ENCODE measurements around the gene ARHGAP12. TPM values are rescaled to one million over a fixed set of nuclear protein-coding genes. Genes with fewer than 3 reads are reported as not detected.

The ARHGAP12 gene
- total and polyA plus RNA-seq, 2 donors (not counting 3 experiments of a cell fraction or from before 2014, with no cell fraction given), result 5.8 to 19.3 TPM

GRCh38 chr10:31773749-31774298 lies 154.8 kb downstream of the ARHGAP12 start:
- no peak overlapping the region for H3K4me2 ChIP-seq (ENCODE audit: insufficient read depth, low read length)
- FAIRE-seq, result no peak
- no TSS peak for BruUV-seq (replicated peaks)
- H2AFZ ChIP-seq (ENCODE audit: low read depth, low read length), result no peak overlapping the region
- H3K27me3 ChIP-seq (ENCODE audit: control insufficient read depth in 2 of 2, insufficient read depth in 2 of 2, low read length in 2 of 2), result no peaks in the 10 kb centered on the region
- H3K4me3 ChIP-seq (replicated peaks in 1 of 3; ENCODE audit: insufficient read depth in 1 of 3, low read depth in 1 of 3, low read length in 3 of 3), result no peak overlapping the region
- dilution Hi-C loops (cut with MboI; ENCODE audit: extremely low pct_ligation_motif_present, low sequenced_read_pairs) (no loop called here), intact Hi-C loops (cut with micrococcal nuclease) (no loop called here)
- H3K27ac ChIP-seq (ENCODE audit: insufficient read depth, low read depth, low read length), result no peak overlapping the region
- no peaks in the 10 kb centered on the region for H3K9me1 ChIP-seq (replicated peaks; ENCODE audit: control insufficient read depth, extremely low read depth, insufficient read depth, low read length)
- TF ChIP-seq, protein P1, sequence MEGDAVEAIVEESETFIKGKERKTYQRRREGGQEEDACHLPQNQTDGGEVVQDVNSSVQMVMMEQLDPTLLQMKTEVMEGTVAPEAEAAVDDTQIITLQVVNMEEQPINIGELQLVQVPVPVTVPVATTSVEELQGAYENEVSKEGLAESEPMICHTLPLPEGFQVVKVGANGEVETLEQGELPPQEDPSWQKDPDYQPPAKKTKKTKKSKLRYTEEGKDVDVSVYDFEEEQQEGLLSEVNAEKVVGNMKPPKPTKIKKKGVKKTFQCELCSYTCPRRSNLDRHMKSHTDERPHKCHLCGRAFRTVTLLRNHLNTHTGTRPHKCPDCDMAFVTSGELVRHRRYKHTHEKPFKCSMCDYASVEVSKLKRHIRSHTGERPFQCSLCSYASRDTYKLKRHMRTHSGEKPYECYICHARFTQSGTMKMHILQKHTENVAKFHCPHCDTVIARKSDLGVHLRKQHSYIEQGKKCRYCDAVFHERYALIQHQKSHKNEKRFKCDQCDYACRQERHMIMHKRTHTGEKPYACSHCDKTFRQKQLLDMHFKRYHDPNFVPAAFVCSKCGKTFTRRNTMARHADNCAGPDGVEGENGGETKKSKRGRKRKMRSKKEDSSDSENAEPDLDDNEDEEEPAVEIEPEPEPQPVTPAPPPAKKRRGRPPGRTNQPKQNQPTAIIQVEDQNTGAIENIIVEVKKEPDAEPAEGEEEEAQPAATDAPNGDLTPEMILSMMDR (IDR thresholded peaks at IDR 0.05; ENCODE audit: extremely low read depth in 1 of 2, insufficient read depth in 1 of 2, low read depth in 1 of 2, low read length in 2 of 2), result no peak
- TF ChIP-seq MYC (IDR thresholded peaks at IDR 0.05; ENCODE audit: low read depth, low read length) (no peak), MAX (IDR thresholded peaks at IDR 0.05; ENCODE audit: insufficient read depth, insufficient read length) (no peak), POLR2A (IDR thresholded peaks at IDR 0.05; ENCODE audit: low read depth, low read length) (no peak), FOS (IDR thresholded peaks at IDR 0.05; ENCODE audit: borderline replicate concordance, insufficient read depth, low read length) (no peak), POLR2AphosphoS5 (IDR thresholded peaks at IDR 0.05; ENCODE audit: insufficient read depth, low read depth, low read length) (no peak)
- ChIA-PET CTCF (interaction anchor here (0.7 to 1.3 kb wide), 3 partner anchors 10 to 690 kb away, joined by 3 to 5 read pairs (median 4); no protein-coding TSS in a partner anchor), POLR2A (interaction anchor here (0.6 kb wide), 1 partner anchor 1374 kb away, joined by 8 read pairs; no protein-coding TSS in a partner anchor)
- no peak for DNase-seq (ENCODE audit: low read depth, low spot score)
- no peaks in the 10 kb centered on the region for H3K79me2 ChIP-seq (ENCODE audit: control insufficient read depth, insufficient read depth, low read length)
- H4K20me1 ChIP-seq (replicated peaks; ENCODE audit: control insufficient read depth, extremely low read depth, insufficient read depth, low read length), result no peaks in the 10 kb centered on the region
- peaks cover 2% of the 10 kb centered on the region for H3K4me1 ChIP-seq (ENCODE audit: control insufficient read depth, extremely low read depth, insufficient read depth, low read length)
- no peaks in the 10 kb centered on the region for H3K9me3 ChIP-seq (replicated peaks; ENCODE audit: control insufficient read depth, insufficient read depth, low read length)
- H3K9ac ChIP-seq (replicated peaks; ENCODE audit: extremely low read depth, insufficient read depth, low read length), result no peak overlapping the region
- H3K36me3 ChIP-seq (ENCODE audit: control insufficient read depth in 2 of 2, extremely low read depth in 1 of 2, insufficient read depth in 2 of 2, low read length in 2 of 2), result no peaks in the 10 kb centered on the region

Data from endothelial cell of umbilical vein (primary cell).